Memory B cell (primary cell): ENCODE results near the gene IGF1.
A peak's percentile ranks its signal among the peaks of the same experiment; 100 is the strongest.

Experiments used
- ATAC-seq: fragments of 150-1000 bp; cut with Tn5 transposase; 2 replicates; pipeline ENCODE4 v1.10.0; 2021; ENCODE audit warnings: low read depth, mild to moderate bottlenecking, moderate library complexity
- DNase-seq, 2 donors: peaks; one replicate each; pipeline ENCODE4 v3.0.0; 2022; ENCODE audit warnings: low spot score in 2 of 2
- H3K27ac Mint-ChIP-seq: one replicate; pipeline ENCODE4 v1.8.0; 2022; ENCODE audit warnings: mild to moderate bottlenecking, moderate library complexity, mixed read lengths
- H3K27me3 Mint-ChIP-seq: one replicate; pipeline ENCODE4 v1.8.0; 2022; ENCODE audit warnings: mixed read lengths
- H3K36me3 Mint-ChIP-seq: one replicate; pipeline ENCODE4 v1.8.0; 2022; ENCODE audit warnings: mild to moderate bottlenecking, mixed read lengths
- H3K4me1 Mint-ChIP-seq: one replicate; pipeline ENCODE4 v1.8.0; 2022; ENCODE audit warnings: mixed read lengths
- H3K4me3 Mint-ChIP-seq: one replicate; pipeline ENCODE4 v1.8.0; 2022; ENCODE audit warnings: mild to moderate bottlenecking, moderate library complexity, mixed read lengths
- H3K9me3 Mint-ChIP-seq: one replicate; pipeline ENCODE4 v1.8.0; 2022; ENCODE audit warnings: mixed read lengths

IGF1 gene

GRCh38 chr12:102481705-102482425 is 1.5 kb upstream of the IGF1 start:
- ATAC-seq, result no peak
- no peaks in the 10 kb centered on the region for H3K9me3 Mint-ChIP-seq

DNA sequence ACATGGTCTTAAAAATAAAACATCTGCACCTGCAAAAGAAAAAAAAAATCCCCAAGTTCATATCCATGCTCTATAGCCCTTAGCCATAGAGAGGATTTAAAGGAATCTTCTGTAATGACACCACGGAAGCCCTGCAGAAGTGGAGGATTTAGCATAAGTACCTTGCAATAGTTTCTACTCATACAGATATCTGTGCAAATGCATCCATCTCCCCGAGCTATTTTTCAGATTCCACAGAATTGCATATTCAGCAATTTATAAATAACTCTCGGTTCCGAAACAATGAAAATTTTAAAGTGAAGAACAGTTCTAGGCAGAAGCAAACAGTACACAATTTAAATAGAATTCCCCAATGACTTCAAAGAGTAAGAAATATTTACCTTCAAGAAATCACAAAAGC is 424 bp downstream of the IGF1 start:
- no peak overlapping the region for H3K27ac Mint-ChIP-seq
- ATAC-seq (no peak), DNase-seq (no peak)
- no peaks in the 10 kb centered on the region for H3K36me3 Mint-ChIP-seq
- H3K9me3 Mint-ChIP-seq, result no peaks in the 10 kb centered on the region
- H3K4me1 Mint-ChIP-seq, result peaks cover 15% of the 10 kb centered on the region
- H3K4me3 Mint-ChIP-seq, result no peak overlapping the region
- H3K27me3 Mint-ChIP-seq, result peaks cover 2% of the 10 kb centered on the region

More at GRCh38 chr12:102481705-102482425, 1.5 kb upstream of the IGF1 start:
- Mint-ChIP-seq H3K27ac (peak overlapping the region; percentile 86), H3K36me3 (no peaks in the 10 kb centered on the region), H3K4me1 (peaks cover 15% of the 10 kb centered on the region), H3K27me3 (no peaks in the 10 kb centered on the region), H3K4me3 (no peak overlapping the region)
- DNase-seq, result no peak

GRCh38 chr12:102479099-102479885 is 1.1 kb downstream of the IGF1 start:
- ATAC-seq (peak; percentile 55), DNase-seq (no peak)
- H3K9me3 Mint-ChIP-seq, result no peaks in the 10 kb centered on the region
- H3K4me1 Mint-ChIP-seq, result peaks cover 13% of the 10 kb centered on the region
- H3K4me3 Mint-ChIP-seq, result no peak overlapping the region
- no peaks in the 10 kb centered on the region for H3K36me3 Mint-ChIP-seq
- H3K27me3 Mint-ChIP-seq, result peaks cover 3% of the 10 kb centered on the region
- no peak overlapping the region for H3K27ac Mint-ChIP-seq

GRCh38 chr12:102478405-102479098 is 1.8 kb downstream of the IGF1 start:
- DNase-seq, result no peak
- no peak overlapping the region for H3K4me3 Mint-ChIP-seq
- peaks cover 6% of the 10 kb centered on the region for H3K4me1 Mint-ChIP-seq
- H3K36me3 Mint-ChIP-seq, result no peaks in the 10 kb centered on the region
- peaks cover 4% of the 10 kb centered on the region for H3K27me3 Mint-ChIP-seq
- ATAC-seq, result peak; percentile 47
- no peaks in the 10 kb centered on the region for H3K9me3 Mint-ChIP-seq
- no peak overlapping the region for H3K27ac Mint-ChIP-seq

DNA sequence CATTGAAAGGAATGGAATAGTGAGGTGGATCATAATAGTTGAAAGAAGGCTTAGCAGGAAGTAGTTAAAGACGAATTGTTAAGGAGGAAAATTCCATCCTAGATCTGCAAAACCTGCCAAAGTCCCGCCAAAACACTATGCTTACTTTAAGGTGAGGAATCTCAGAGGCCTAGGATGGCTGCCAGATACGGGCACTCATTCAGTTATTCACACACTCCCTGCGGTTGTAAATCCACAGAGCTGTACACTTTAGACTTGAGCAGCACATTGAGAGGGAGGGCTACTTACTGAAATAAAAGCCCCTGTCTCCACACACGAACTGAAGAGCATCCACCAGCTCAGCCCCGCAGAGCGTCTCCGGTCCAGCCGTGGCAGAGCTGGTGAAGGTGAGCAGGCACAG is 5.0 kb downstream of the IGF1 start:
- Mint-ChIP-seq H3K27ac (no peak overlapping the region), H3K4me1 (no peaks in the 10 kb centered on the region), H3K9me3 (no peaks in the 10 kb centered on the region), H3K27me3 (peaks cover 5% of the 10 kb centered on the region), H3K36me3 (no peaks in the 10 kb centered on the region), H3K4me3 (no peak overlapping the region)
- DNase-seq (no peak), ATAC-seq (no peak)

- DNase-seq, result no peak
- no peak overlapping the region for H3K4me3 Mint-ChIP-seq
- H3K36me3 Mint-ChIP-seq, result no peaks in the 10 kb centered on the region
- H3K9me3 Mint-ChIP-seq, result no peaks in the 10 kb centered on the region
- no peaks in the 10 kb centered on the region for H3K4me1 Mint-ChIP-seq
- no peak overlapping the region for H3K27ac Mint-ChIP-seq
- ATAC-seq, result no peak
- H3K27me3 Mint-ChIP-seq, result peaks cover 5% of the 10 kb centered on the region
These were observed 5.8 kb downstream of the IGF1 start for GRCh38 chr12:102474438-102475064.

DNA sequence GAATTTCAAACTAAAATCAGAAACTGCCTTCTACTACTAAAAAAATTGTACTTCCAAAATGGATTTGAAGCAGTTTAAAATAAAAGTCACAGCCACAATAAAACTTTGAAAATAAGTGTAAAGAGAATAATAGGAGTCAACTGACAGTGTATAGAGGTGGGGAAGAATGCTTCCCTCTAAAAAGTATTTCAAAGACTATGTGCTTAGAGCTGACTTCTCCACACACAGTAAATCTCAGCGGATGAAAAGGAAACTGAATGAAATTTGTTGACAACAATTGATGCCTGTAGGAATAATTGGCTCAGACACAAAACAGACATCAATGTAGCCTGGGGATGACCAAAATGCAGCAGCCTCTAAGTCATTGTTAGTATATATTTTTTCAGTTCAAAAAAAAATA is 7.9 kb downstream of the IGF1 start:
- Mint-ChIP-seq H3K9me3 (no peaks in the 10 kb centered on the region), H3K27ac (no peak overlapping the region), H3K27me3 (peaks cover 7% of the 10 kb centered on the region), H3K4me3 (no peak overlapping the region), H3K4me1 (no peaks in the 10 kb centered on the region), H3K36me3 (no peaks in the 10 kb centered on the region)
- no peak for ATAC-seq
- no peak for DNase-seq

GRCh38 chr12:102471556-102471955 is 8.8 kb downstream of the IGF1 start:
- no peaks in the 10 kb centered on the region for H3K9me3 Mint-ChIP-seq
- no peak overlapping the region for H3K27ac Mint-ChIP-seq
- no peak overlapping the region for H3K4me3 Mint-ChIP-seq
- H3K36me3 Mint-ChIP-seq, result no peaks in the 10 kb centered on the region
- no peak for ATAC-seq
- H3K27me3 Mint-ChIP-seq, result peaks cover 7% of the 10 kb centered on the region
- no peak for DNase-seq
- H3K4me1 Mint-ChIP-seq, result no peaks in the 10 kb centered on the region

DNA sequence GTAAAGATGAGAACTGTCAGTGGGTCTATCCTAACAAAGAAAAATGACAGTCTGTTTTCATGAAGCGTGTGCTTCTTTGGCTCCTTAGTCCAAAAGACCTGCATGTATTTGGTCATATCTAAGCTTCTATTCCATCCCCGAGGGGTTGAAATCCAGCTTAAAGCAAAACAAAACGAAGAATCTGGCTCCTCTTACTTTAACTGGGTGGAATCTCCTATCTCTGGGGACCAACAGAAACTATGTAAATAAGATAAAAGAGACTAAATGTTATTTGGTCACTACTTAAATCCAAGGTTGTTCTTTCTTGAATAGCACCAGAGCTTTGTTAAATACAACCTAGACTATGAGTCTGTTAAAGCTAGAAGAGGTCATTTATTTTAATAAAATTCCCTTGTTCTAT is 9.4 kb downstream of the IGF1 start:
- Mint-ChIP-seq H3K4me1 (no peaks in the 10 kb centered on the region), H3K36me3 (no peaks in the 10 kb centered on the region), H3K9me3 (no peaks in the 10 kb centered on the region), H3K27me3 (peaks cover 7% of the 10 kb centered on the region), H3K4me3 (no peak overlapping the region), H3K27ac (no peak overlapping the region)
- ATAC-seq, result no peak
- DNase-seq, result no peak

GRCh38 chr12:102468261-102468915 is 12.0 kb downstream of the IGF1 start:
- Mint-ChIP-seq H3K4me1 (no peaks in the 10 kb centered on the region), H3K27me3 (peaks cover 6% of the 10 kb centered on the region), H3K27ac (no peak overlapping the region), H3K4me3 (no peak overlapping the region), H3K9me3 (no peaks in the 10 kb centered on the region), H3K36me3 (no peaks in the 10 kb centered on the region)
- ATAC-seq, result no peak
- DNase-seq, result no peak

GRCh38 chr12:102465762-102466560 is 14.4 kb downstream of the IGF1 start:
- Mint-ChIP-seq H3K4me3 (no peak overlapping the region), H3K27ac (no peak overlapping the region), H3K27me3 (peaks cover 6% of the 10 kb centered on the region), H3K36me3 (no peaks in the 10 kb centered on the region), H3K9me3 (no peaks in the 10 kb centered on the region), H3K4me1 (no peaks in the 10 kb centered on the region)
- ATAC-seq (no peak), DNase-seq (no peak)

DNA sequence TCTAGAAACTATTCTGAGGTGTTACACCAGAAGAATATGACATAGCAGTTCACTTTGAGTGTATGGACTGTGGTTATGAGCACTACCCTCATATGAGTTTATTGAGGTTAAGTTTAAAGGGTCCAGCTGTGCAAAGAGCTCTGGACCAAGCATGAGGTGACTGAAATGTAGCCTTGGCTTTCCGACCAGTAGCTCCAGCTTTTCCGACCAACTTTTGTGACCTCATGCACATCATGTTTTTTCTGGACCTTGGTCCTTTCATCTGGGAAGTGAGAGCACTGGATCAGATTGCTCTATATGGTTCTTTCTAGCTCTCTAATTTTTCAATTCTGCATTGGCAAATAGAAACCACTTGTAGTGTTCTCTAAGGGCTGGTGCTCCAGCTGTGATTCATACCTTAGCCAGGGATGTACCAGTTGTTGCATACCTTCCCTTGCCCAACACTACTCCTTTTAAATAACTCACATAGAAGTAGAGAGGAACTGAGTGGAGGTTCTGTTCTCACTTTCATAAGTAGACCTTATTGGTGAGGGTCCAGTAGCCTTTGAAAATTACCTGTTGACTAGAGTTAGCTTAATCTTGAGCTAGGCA is 16.6 kb downstream of the IGF1 start:
- Mint-ChIP-seq H3K9me3 (no peaks in the 10 kb centered on the region), H3K4me3 (no peak overlapping the region), H3K4me1 (no peaks in the 10 kb centered on the region), H3K27ac (no peak overlapping the region), H3K36me3 (no peaks in the 10 kb centered on the region), H3K27me3 (peaks cover 7% of the 10 kb centered on the region)
- ATAC-seq (no peak), DNase-seq (no peak)
